Stimulated activated CD4-positive, alpha-beta T cell treated with anti-CD3 and anti-CD28 coated beads, Interleukin-1b, Interleukin-23, amount 100 ng/mL, for 24 hours (primary cell): ENCODE data around the gene SUN1.

Experiments
- DNase-seq, 4 experiments: peaks; one replicate each; pipeline ENCODE4 v3.0.0-alpha.2; 2020; ENCODE audit warnings: low read depth in 4 of 4, low spot score in 1 of 4

SUN1 gene

GRCh38 chr7:902996-903395, 70.7 kb downstream of the SUN1 start:
- no peak for DNase-seq

GRCh38 chr7:903921-904755, 71.9 kb downstream of the SUN1 start:
- no peak for DNase-seq

GRCh38 chr7:904847-905246, 72.6 kb downstream of the SUN1 start:
- no peak for DNase-seq

GRCh38 chr7:906776-907157, 74.5 kb downstream of the SUN1 start:
- no peak for DNase-seq

- DNase-seq, result no peak
Measured at GRCh38 chr7:907158-907980, 75.1 kb downstream of the SUN1 start.

- no peak for DNase-seq
Measured at GRCh38 chr7:908159-908581, 75.9 kb downstream of the SUN1 start.

- peak; percentile 29 to 61 (median 46) for DNase-seq
Measured at GRCh38 chr7:908591-909357, 76.5 kb downstream of the SUN1 start.

- DNase-seq, result no peak
Measured at GRCh38 chr7:909358-910329, 77.4 kb downstream of the SUN1 start.

GRCh38 chr7:910441-910861, 78.2 kb downstream of the SUN1 start:
- no peak for DNase-seq

- DNase-seq, result no peak
Measured at GRCh38 chr7:910931-911431, 78.7 kb downstream of the SUN1 start.

- DNase-seq, result no peak
Measured at GRCh38 chr7:911791-912480, 79.7 kb downstream of the SUN1 start.

- no peak for DNase-seq
Measured at GRCh38 chr7:913736-914520, 81.7 kb downstream of the SUN1 start.

- no peak for DNase-seq
Measured at GRCh38 chr7:914521-915194, 82.4 kb downstream of the SUN1 start.

- DNase-seq, result no peak
Measured at GRCh38 chr7:915291-916218, 83.3 kb downstream of the SUN1 start.

- no peak for DNase-seq
Measured at GRCh38 chr7:916291-916941, 84.1 kb downstream of the SUN1 start.

GRCh38 chr7:917255-918117, 85.2 kb downstream of the SUN1 start:
- DNase-seq, result no peak
